Upper lobe of left lung (tissue), 6 donors: ENCODE data around the gene GTSE1. TPM values are rescaled to one million over a fixed set of nuclear protein-coding genes. Genes with fewer than 3 reads are reported as not detected.
A peak's percentile ranks its signal among the peaks of the same experiment; 100 is the strongest.

Experiments used
- ATAC-seq, 2 donors: fragments of 200-7000 bp; cut with Tn5 transposase; one replicate each; pipeline ENCODE4 v1.9.1; 2022; ENCODE audit warnings: mild to moderate bottlenecking in 2 of 2, moderate library complexity in 2 of 2; ENCODE audit not compliant: low FRiP score in 2 of 2
- DNase-seq, 2 donors: peaks; one replicate each; pipeline ENCODE4 v3.0.0-alpha.2; 2019 to 2020
- H3K27ac ChIP-seq, 4 donors: fragments of 200-600 bp; sonication (generic); one replicate each; pipeline ENCODE4 v1.5.1; 2016 to 2019
- H3K27me3 ChIP-seq, 4 donors: fragments of 200-600 bp; sonication (generic); one replicate each; pipeline ENCODE4 v1.5.1; 2017 to 2019
- H3K36me3 ChIP-seq, 4 donors: fragments of 200-600 bp; sonication (generic); one replicate each; pipeline ENCODE4 v1.5.1; 2016 to 2019
- H3K4me1 ChIP-seq, 4 donors: fragments of 200-600 bp; sonication (generic); one replicate each; pipeline ENCODE4 v1.5.1; 2018 to 2019
- H3K4me3 ChIP-seq, 4 donors: fragments of 200-600 bp; sonication (generic); one replicate each; pipeline ENCODE4 v1.5.1; 2017 to 2019; ENCODE audit warnings: mild to moderate bottlenecking in 2 of 4, moderate library complexity in 1 of 4
- H3K9me3 ChIP-seq, 4 donors: fragments of 200-600 bp; sonication (generic); one replicate each; pipeline ENCODE4 v1.5.1; 2018 to 2019
- EP300 ChIP-seq, 4 donors: sonication (generic); formaldehyde crosslinking; IDR thresholded peaks; one replicate each; pipeline ENCODE4 v1.5.1; 2017; ENCODE audit warnings: antibody characterized with exemption in 4 of 4, control low read depth in 2 of 4
- POLR2A ChIP-seq, 4 donors: fragments of 450-650 bp; IDR thresholded peaks; one replicate each; pipeline ENCODE4 v1.5.1; 2016 to 2017; ENCODE audit warnings: antibody characterized with exemption in 4 of 4, mild to moderate bottlenecking in 2 of 4
- POLR2AphosphoS5 ChIP-seq, 2 donors: sonication (generic); formaldehyde crosslinking; IDR thresholded peaks; one replicate each; pipeline ENCODE4 v1.5.1; 2017; ENCODE audit warnings: antibody characterized with exemption in 2 of 2
- WGBS, 2 donors: methylation state at CpG; one replicate each; pipeline ENCODE4 v1.1.5; 2017 to 2018; 5-methylcytosine and 5-hydroxymethylcytosine counted together
- total RNA-seq, 6 donors: library from RNA; depleted of rRNA in 4 of 6; stranded (reverse); fragments of >200 nt in 4 of 6; gene quantifications; one replicate each; pipeline versions ENCODE4 v1.1.0 to v1.2.1, GENCODE V29; 2016 to 2021
- TF ChIP-seq, protein P1 (sequence below), 6 experiments: fragments of 450-650 bp in 4 of 6; fragments of 200-600 bp in 2 of 6; sonication (generic) in 2 of 6; IDR thresholded peaks; one replicate each; pipeline ENCODE4 v1.5.1; 2016 to 2019; ENCODE audit warnings: antibody characterized with exemption in 6 of 6
- donor health status: DM: no; HTN: no; CAD: no; lungs with moderate emphysema.
- donor health status: DM: no; HTN: yes; CAD: no; lungs with severe emphysema.

GTSE1 gene
- total RNA-seq, 6 donors from 2014 or later = 0.30 to 4.4 (median 1.4) TPM; not detected in 1

DNA sequence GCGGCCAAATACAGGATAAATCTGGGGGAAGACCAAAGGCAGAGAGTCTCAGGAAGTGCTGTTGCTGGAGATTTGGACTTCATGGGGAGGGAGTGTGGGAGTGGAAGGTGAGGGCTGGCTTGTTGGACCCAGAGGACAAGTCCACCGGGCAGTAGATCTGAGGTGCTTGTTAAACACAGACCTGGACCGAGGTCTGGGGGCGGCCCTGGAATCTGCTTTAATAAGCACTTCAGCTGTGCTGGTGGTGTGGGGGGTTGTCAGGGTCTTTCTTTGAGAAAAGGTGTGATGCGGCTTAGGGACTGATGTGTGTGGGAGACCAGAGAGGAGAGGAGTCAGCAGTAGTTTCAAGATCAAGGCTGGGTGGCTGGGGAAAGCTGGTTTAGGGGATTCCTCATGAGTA lies 43.3 kb downstream of the GTSE1 start:
- ATAC-seq = no peak
- H3K27ac ChIP-seq = no peak overlapping the region
- no peak overlapping the region for H3K4me3 ChIP-seq
- H3K9me3 ChIP-seq = no peaks in the 10 kb centered on the region
- DNase-seq = no peak
- peaks cover 18 to 75% (median 46%) of the 10 kb centered on the region in 4 donors for H3K36me3 ChIP-seq
- WGBS, 2 donors = 91 to 94% methylated on average over 5 of the region's 5 CpGs
- peaks cover 9 to 19% (median 12%) of the 10 kb centered on the region in 4 donors for H3K4me1 ChIP-seq
- TF ChIP-seq POLR2AphosphoS5 (IDR thresholded peaks at IDR 0.05) (no peak), EP300 (IDR thresholded peaks at IDR 0.05) (no peak), POLR2A (IDR thresholded peaks at IDR 0.05) (no peak)
- TF ChIP-seq, protein P1, sequence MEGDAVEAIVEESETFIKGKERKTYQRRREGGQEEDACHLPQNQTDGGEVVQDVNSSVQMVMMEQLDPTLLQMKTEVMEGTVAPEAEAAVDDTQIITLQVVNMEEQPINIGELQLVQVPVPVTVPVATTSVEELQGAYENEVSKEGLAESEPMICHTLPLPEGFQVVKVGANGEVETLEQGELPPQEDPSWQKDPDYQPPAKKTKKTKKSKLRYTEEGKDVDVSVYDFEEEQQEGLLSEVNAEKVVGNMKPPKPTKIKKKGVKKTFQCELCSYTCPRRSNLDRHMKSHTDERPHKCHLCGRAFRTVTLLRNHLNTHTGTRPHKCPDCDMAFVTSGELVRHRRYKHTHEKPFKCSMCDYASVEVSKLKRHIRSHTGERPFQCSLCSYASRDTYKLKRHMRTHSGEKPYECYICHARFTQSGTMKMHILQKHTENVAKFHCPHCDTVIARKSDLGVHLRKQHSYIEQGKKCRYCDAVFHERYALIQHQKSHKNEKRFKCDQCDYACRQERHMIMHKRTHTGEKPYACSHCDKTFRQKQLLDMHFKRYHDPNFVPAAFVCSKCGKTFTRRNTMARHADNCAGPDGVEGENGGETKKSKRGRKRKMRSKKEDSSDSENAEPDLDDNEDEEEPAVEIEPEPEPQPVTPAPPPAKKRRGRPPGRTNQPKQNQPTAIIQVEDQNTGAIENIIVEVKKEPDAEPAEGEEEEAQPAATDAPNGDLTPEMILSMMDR (IDR thresholded peaks at IDR 0.05) = no peak
- H3K27me3 ChIP-seq = no peaks in the 10 kb centered on the region

DNA sequence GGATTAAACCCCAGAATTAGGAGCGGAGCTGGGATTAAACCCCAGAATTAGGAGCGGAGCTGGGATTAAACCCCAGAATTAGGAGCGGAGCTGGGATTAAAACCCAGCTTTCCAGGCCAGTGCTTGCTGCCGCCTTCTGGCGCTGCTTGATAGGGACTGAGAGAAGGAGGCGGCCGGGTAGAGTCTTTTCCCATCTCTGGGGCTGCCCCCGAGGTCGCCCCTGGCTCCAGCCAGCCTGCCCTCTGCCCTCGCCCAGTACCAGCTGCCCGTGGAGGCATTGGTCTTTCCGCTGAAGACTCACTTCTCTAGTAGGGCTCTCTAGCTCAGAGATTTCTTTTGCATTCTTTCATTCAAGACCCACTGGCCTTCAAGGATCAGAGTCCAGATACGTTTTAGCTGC lies 44.0 kb downstream of the GTSE1 start:
- ATAC-seq (no peak), DNase-seq (no peak)
- no peak for TF ChIP-seq POLR2AphosphoS5 (IDR thresholded peaks at IDR 0.05)
- no peak for TF ChIP-seq EP300 (IDR thresholded peaks at IDR 0.05)
- no peak for TF ChIP-seq POLR2A (IDR thresholded peaks at IDR 0.05)
- TF ChIP-seq, protein P1 (IDR thresholded peaks at IDR 0.05) = no peak
- Histone ChIP-seq H3K9me3 (no peaks in the 10 kb centered on the region), H3K4me1 (peaks cover 8 to 15% (median 11%) of the 10 kb centered on the region in 4 donors), H3K27me3 (no peaks in the 10 kb centered on the region), H3K36me3 (peaks cover 18 to 80% (median 52%) of the 10 kb centered on the region in 4 donors), H3K4me3 (no peak overlapping the region), H3K27ac (no peak overlapping the region)
- whole genome bisulfite sequencing, 2 donors = 92 to 94% methylated on average over 13 of the region's 13 CpGs

DNA sequence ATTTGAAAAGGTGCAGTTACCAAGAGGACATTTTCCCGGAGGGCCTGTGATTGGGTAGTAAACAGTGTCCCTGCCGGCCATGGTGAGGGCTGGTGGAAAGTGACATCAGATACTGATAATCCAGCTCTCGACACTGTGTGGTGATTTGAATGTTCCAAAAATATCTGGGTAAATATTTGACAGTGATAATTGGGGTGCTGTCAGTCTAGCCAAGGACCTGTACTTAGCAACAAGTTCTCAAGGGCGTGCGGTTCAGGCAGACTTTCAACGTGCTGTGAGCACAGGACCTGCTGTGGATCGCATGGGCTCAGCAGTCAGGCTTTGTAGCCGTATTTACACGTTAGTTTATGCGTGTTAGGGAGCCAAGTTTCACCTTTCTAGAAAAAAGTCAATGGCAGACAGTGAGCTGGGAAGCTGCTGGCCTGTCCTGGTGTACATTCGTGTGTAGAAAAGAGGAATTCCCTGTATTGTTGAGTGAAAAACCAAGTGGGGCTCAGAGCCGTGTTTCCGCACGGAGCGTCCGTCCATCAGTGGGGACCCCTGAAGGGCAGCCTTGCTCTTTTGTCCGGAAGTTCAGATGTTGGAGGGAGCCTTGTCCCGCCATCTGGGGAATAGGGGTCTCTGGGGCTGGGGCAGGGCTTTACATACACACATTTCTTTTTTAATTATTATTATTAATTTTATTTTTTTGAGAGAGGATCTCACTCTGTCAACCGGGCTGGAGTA lies 50.2 kb downstream of the GTSE1 start:
- Histone ChIP-seq H3K27ac (no peak overlapping the region), H3K36me3 (peaks cover 24 to 96% (median 80%) of the 10 kb centered on the region in 4 donors), H3K27me3 (no peaks in the 10 kb centered on the region), H3K4me1 (peaks cover 0 to 9% (median 0%) of the 10 kb centered on the region in 4 donors), H3K4me3 (no peak overlapping the region), H3K9me3 (no peaks in the 10 kb centered on the region)
- peak; percentile 28 to 65 for ATAC-seq
- peak in 1 of 2 donors; percentile 74 for DNase-seq
- WGBS, 2 donors = 78% methylated on average over 19 of the region's 19 CpGs
- TF ChIP-seq POLR2AphosphoS5 (IDR thresholded peaks at IDR 0.05) (no peak), POLR2A (IDR thresholded peaks at IDR 0.05) (no peak), EP300 (IDR thresholded peaks at IDR 0.05) (no peak)

DNA sequence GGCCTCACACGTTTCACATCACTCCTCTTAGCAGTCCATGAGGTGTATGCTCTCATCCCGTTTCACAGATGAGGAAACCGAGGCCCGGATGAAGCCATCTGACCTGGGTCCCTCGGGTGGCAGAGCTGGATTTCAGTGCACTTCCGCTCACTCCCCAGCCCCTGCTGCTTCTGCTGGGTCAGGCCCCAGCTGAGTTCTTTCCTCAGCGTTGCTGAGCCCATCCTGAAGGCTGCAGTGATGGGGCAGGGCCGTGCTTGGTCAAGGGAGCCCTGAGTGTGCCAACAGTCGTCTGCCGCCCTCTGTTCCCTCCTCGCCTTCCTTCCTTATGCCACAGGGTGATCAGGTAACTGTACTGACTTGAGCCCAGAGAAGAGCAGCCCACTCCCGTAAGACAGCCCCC lies 51.0 kb downstream of the GTSE1 start:
- Histone ChIP-seq H3K4me3 (no peak overlapping the region), H3K36me3 (peaks cover 32 to 96% (median 82%) of the 10 kb centered on the region in 4 donors), H3K27ac (no peak overlapping the region), H3K4me1 (peaks cover 0 to 13% (median 0%) of the 10 kb centered on the region in 4 donors), H3K9me3 (no peaks in the 10 kb centered on the region), H3K27me3 (no peaks in the 10 kb centered on the region)
- DNase-seq (peak in 1 of 2 donors; percentile 33), ATAC-seq (no peak)
- TF ChIP-seq, protein P1 (IDR thresholded peaks at IDR 0.05) = no peak
- TF ChIP-seq POLR2AphosphoS5 (IDR thresholded peaks at IDR 0.05) (no peak), POLR2A (IDR thresholded peaks at IDR 0.05) (no peak), EP300 (IDR thresholded peaks at IDR 0.05) (no peak)
- 86 to 96% methylated on average over 10 to 12 of the region's 12 CpGs for WGBS, 2 donors

DNA sequence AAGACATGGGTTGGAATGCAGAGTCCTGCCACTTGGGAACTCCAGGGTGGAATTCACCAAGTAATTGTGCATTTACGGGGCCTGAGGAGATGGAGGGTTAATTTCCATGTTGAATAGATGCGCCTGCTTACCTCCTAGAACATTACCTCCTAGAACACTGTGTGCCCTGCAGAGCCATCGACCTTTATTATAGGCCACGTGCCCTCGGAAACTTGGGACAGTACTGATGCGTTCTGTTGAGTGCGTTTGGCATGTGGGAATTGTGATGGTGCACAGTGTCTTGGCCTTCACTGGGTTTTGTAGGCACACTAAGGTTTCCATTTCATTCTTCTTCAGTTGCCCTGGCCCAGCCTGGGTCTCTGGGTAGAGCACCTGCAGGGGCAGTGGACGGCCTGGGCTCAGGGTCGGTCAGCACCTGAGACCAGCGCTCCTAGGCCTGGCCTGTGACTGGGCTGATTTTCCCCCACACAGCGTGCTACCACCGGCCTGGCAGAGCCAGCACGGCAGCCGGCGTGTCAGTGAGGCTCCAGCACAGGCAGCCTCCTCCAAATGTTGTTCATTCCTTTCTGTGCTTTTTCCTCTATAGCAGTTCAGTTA lies 51.5 kb downstream of the GTSE1 start:
- ATAC-seq = no peak
- peak in 1 of 2 donors; percentile 67 for DNase-seq
- TF ChIP-seq POLR2AphosphoS5 (IDR thresholded peaks at IDR 0.05) (no peak), POLR2A (IDR thresholded peaks at IDR 0.05) (no peak), EP300 (IDR thresholded peaks at IDR 0.05) (no peak)
- TF ChIP-seq, protein P1 (IDR thresholded peaks at IDR 0.05) = no peak
- H3K27ac ChIP-seq = no peak overlapping the region
- H3K4me3 ChIP-seq = no peak overlapping the region
- no peaks in the 10 kb centered on the region for H3K27me3 ChIP-seq
- H3K36me3 ChIP-seq = peaks cover 32 to 96% (median 86%) of the 10 kb centered on the region in 4 donors
- peaks cover 0 to 19% (median 0%) of the 10 kb centered on the region in 4 donors for H3K4me1 ChIP-seq
- H3K9me3 ChIP-seq = no peaks in the 10 kb centered on the region
- WGBS, 2 donors = 92 to 94% methylated on average over 14 to 15 of the region's 15 CpGs
